Stimulated activated CD8-positive, alpha-beta memory T cell treated with anti-CD3 and anti-CD28 coated beads, Interleukin-2, amount 100 ng/mL, for 1 hour (primary cell): ENCODE results near the gene DSCAML1.

Source experiments
- DNase-seq, 2 donors: peaks; one replicate each; pipeline ENCODE4 v3.0.0-alpha.2; 2020; ENCODE audit warnings: low read depth in 2 of 2

DSCAML1 gene

GRCh38 chr11:117428186-117428855 is 368.7 kb downstream of the DSCAML1 start:
- no peak for DNase-seq

- DNase-seq, result no peak
Observed at GRCh38 chr11:117427356-117427874, 369.6 kb downstream of the DSCAML1 start.

GRCh38 chr11:117426941-117427340 is 370.1 kb downstream of the DSCAML1 start:
- DNase-seq, result no peak

GRCh38 chr11:117426297-117426685 is 370.7 kb downstream of the DSCAML1 start:
- DNase-seq, result peak; percentile 28 to 39

GRCh38 chr11:117425679-117426296 is 371.2 kb downstream of the DSCAML1 start:
- DNase-seq, result no peak

GRCh38 chr11:117424781-117425180 is 372.2 kb downstream of the DSCAML1 start:
- DNase-seq, result no peak

GRCh38 chr11:117423046-117423575 is 373.9 kb downstream of the DSCAML1 start:
- DNase-seq, result no peak

GRCh38 chr11:117421476-117421875 is 375.5 kb downstream of the DSCAML1 start:
- no peak for DNase-seq

GRCh38 chr11:117421041-117421440 is 376.0 kb downstream of the DSCAML1 start:
- no peak for DNase-seq

GRCh38 chr11:117420598-117420997 is 376.4 kb downstream of the DSCAML1 start:
- no peak for DNase-seq

GRCh38 chr11:117420143-117420485 is 376.9 kb downstream of the DSCAML1 start:
- no peak for DNase-seq

- no peak for DNase-seq
Observed at GRCh38 chr11:117419482-117420142, 377.4 kb downstream of the DSCAML1 start.

GRCh38 chr11:117418737-117419481 is 378.1 kb downstream of the DSCAML1 start:
- no peak for DNase-seq

GRCh38 chr11:117417856-117418255 is 379.2 kb downstream of the DSCAML1 start:
- no peak for DNase-seq

GRCh38 chr11:117417342-117417741 is 379.7 kb downstream of the DSCAML1 start:
- no peak for DNase-seq

GRCh38 chr11:117415358-117415896 is 381.6 kb downstream of the DSCAML1 start:
- no peak for DNase-seq

GRCh38 chr11:117414724-117415123 is 382.3 kb downstream of the DSCAML1 start:
- DNase-seq, result no peak

GRCh38 chr11:117413616-117414015 is 383.4 kb downstream of the DSCAML1 start:
- no peak for DNase-seq

- no peak for DNase-seq
Observed at GRCh38 chr11:117412653-117413275, 384.3 kb downstream of the DSCAML1 start.

GRCh38 chr11:117412176-117412575 is 384.8 kb downstream of the DSCAML1 start:
- no peak for DNase-seq

GRCh38 chr11:117411736-117412135 is 385.3 kb downstream of the DSCAML1 start:
- no peak for DNase-seq
